H1 (cell line): ENCODE results near the gene REM1. TPM values are rescaled to one million over a fixed set of nuclear protein-coding genes. Genes with fewer than 3 reads are reported as not detected.

Experiments used
- CTCF ChIA-PET: fragments of 300-600 bp; sonication (Branson Sonifier 250); formaldehyde crosslinking; loops from one replicate; lab custom pipeline; 2021; ENCODE audit not compliant: partially characterized antibody; lab: Charles Lee
- POLR2A ChIA-PET: fragments of 300-600 bp; sonication (Branson Sonifier 250); formaldehyde crosslinking; loops from one replicate; lab custom pipeline; 2021; ENCODE audit warnings: inconsistent platforms; ENCODE audit not compliant: partially characterized antibody; lab: Charles Lee
- DNase-seq, 2 experiments: peaks; one replicate each; pipeline versions ENCODE4 v3.0.0 to v3.0.0-alpha.2; 2010 to 2022; ENCODE audit warnings: low spot score in 2 of 2, low read depth in 1 of 2, mixed read lengths in 1 of 2
- FAIRE-seq: peaks from 2 replicates; lab custom pipeline; 2011; peaks lifted over from hg19 to GRCh38; lab: Jason Lieb, UNC
- H2AFZ ChIP-seq: 2 replicates; pipeline ENCODE4 v1.8.1; 2012; ENCODE audit warnings: low read length, inconsistent platforms
- H2AK5ac ChIP-seq: 2 replicates; pipeline ENCODE4 v1.6.1; 2013; ENCODE audit warnings: low read depth, low read length
- H2BK120ac ChIP-seq: replicated peaks from 2 replicates; pipeline ENCODE3; 2013; ENCODE audit warnings: low read depth, low read length, inconsistent platforms
- H2BK12ac ChIP-seq: 2 replicates; pipeline ENCODE4 v1.6.1; 2013; ENCODE audit warnings: low read depth, low read length
- H2BK15ac ChIP-seq: 2 replicates; pipeline ENCODE4 v1.6.1; 2013; ENCODE audit warnings: low read length
- H2BK20ac ChIP-seq: 2 replicates; pipeline ENCODE4 v1.6.1; 2013; ENCODE audit warnings: low read length
- H2BK5ac ChIP-seq: 2 replicates; pipeline ENCODE4 v1.6.1; 2013; ENCODE audit warnings: low read depth, low read length
- H3K14ac ChIP-seq: 2 replicates; pipeline ENCODE4 v1.6.1; 2013; ENCODE audit warnings: inconsistent platforms; ENCODE audit not compliant: insufficient read length
- H3K18ac ChIP-seq: 2 replicates; pipeline ENCODE4 v1.6.1; 2013; ENCODE audit warnings: low read length; ENCODE audit errors: extremely low read depth
- H3K23ac ChIP-seq: 2 replicates; pipeline ENCODE4 v1.6.1; 2013; ENCODE audit warnings: inconsistent platforms; ENCODE audit not compliant: insufficient read length
- H3K23me2 ChIP-seq: 2 replicates; pipeline ENCODE4 v1.6.1; 2013; ENCODE audit warnings: low read depth, low read length
- H3K27ac ChIP-seq: 2 replicates; pipeline ENCODE4 v1.6.1; 2011; ENCODE audit warnings: low read depth, low read length, inconsistent platforms
- H3K27me3 ChIP-seq, 4 experiments: replicated peaks in 1 of 4; 1 replicate in 1 of 4; 2 replicates in 3 of 4; pipeline versions ENCODE4 v1.6.1 to v1.8.1; 2011 to 2013; ENCODE audit warnings: low read length in 3 of 4, mild to moderate bottlenecking in 3 of 4, inconsistent platforms in 2 of 4, mixed read lengths in 2 of 4, moderate library complexity in 1 of 4; ENCODE audit not compliant: control insufficient read depth in 3 of 4, insufficient read depth in 3 of 4; ENCODE audit errors: extremely low read depth in 1 of 4
- H3K36me3 ChIP-seq, 4 experiments: 2 replicates each; pipeline versions ENCODE4 v1.6.1 to v1.8.1; 2011 to 2013; ENCODE audit warnings: mild to moderate bottlenecking in 4 of 4, low read length in 3 of 4, moderate library complexity in 2 of 4, control low read depth in 1 of 4, inconsistent platforms in 1 of 4; ENCODE audit not compliant: insufficient read depth in 4 of 4, control insufficient read depth in 2 of 4
- H3K4ac ChIP-seq: replicated peaks from 2 replicates; pipeline ENCODE3; 2013; ENCODE audit warnings: low read length, low read depth, mixed read lengths, inconsistent platforms; ENCODE audit not compliant: insufficient read length
- H3K4me1 ChIP-seq, 4 experiments: replicated peaks in 1 of 4; 1 replicate in 1 of 4; 2 replicates in 3 of 4; pipeline versions ENCODE4 v1.6.1 to v1.8.1; 2011 to 2013; ENCODE audit warnings: low read length in 3 of 4, inconsistent platforms in 2 of 4, mixed read lengths in 1 of 4; ENCODE audit not compliant: insufficient read depth in 4 of 4, control insufficient read depth in 3 of 4
- H3K4me2 ChIP-seq, 2 experiments: 2 replicates each; pipeline versions ENCODE4 v1.6.1 to v1.8.1; 2011 to 2013; ENCODE audit warnings: low read depth in 2 of 2, low read length in 2 of 2, control low read depth in 1 of 2, inconsistent platforms in 1 of 2, mild to moderate bottlenecking in 1 of 2; ENCODE audit not compliant: insufficient read depth in 1 of 2
- H3K4me3 ChIP-seq, 4 experiments: fragments of 200-600, 300-600 bp in 1 of 4; sonication (generic), shearing (Covaris generic), sonication (Bioruptor Twin) in 1 of 4; 2 replicates each; pipeline versions ENCODE4 v1.5.1 to v1.8.1; 2011 to 2016; ENCODE audit warnings: low read length in 4 of 4, low read depth in 3 of 4, control low read depth in 2 of 4, inconsistent platforms in 2 of 4, mild to moderate bottlenecking in 2 of 4, mixed read lengths in 1 of 4, moderate library complexity in 1 of 4; ENCODE audit not compliant: insufficient read depth in 2 of 4; ENCODE audit errors: extremely low read depth in 1 of 4
- H3K56ac ChIP-seq: replicated peaks from 2 replicates; pipeline ENCODE3; 2013; ENCODE audit warnings: low read depth, mild to moderate bottlenecking, mixed read lengths, low read length, inconsistent platforms; ENCODE audit not compliant: insufficient read length
- H3K79me1 ChIP-seq: 2 replicates; pipeline ENCODE4 v1.6.1; 2013; ENCODE audit warnings: low read depth, low read length, control low read depth
- H3K79me2 ChIP-seq, 2 experiments: 2 replicates each; pipeline versions ENCODE4 v1.6.1 to v1.8.1; 2012 to 2013; ENCODE audit warnings: low read length in 2 of 2, mild to moderate bottlenecking in 2 of 2, inconsistent platforms in 1 of 2; ENCODE audit not compliant: insufficient read depth in 2 of 2, control insufficient read depth in 1 of 2
- H3K9ac ChIP-seq, 4 experiments: replicated peaks in 1 of 4; 1 replicate in 1 of 4; 2 replicates in 3 of 4; pipeline versions ENCODE4 v1.6.1 to v1.8.1; 2011 to 2013; ENCODE audit warnings: low read depth in 3 of 4, low read length in 3 of 4, control low read depth in 2 of 4, mild to moderate bottlenecking in 2 of 4, moderate library complexity in 2 of 4, inconsistent platforms in 1 of 4; ENCODE audit errors: extremely low read depth in 1 of 4
- H3K9me3 ChIP-seq, 2 experiments: 2 replicates each; pipeline versions ENCODE4 v1.6.1 to v1.8.1; 2012 to 2013; ENCODE audit warnings: mild to moderate bottlenecking in 2 of 2, moderate library complexity in 2 of 2, control low read depth in 1 of 2, inconsistent platforms in 1 of 2, low read depth in 1 of 2, low read length in 1 of 2, mixed read lengths in 1 of 2; ENCODE audit not compliant: insufficient read depth in 2 of 2
- H4K20me1 ChIP-seq, 2 experiments: replicated peaks in 1 of 2; 2 replicates each; pipeline versions ENCODE3 to v1.8.1; 2011 to 2013; ENCODE audit warnings: inconsistent platforms in 2 of 2, low read length in 2 of 2, mild to moderate bottlenecking in 1 of 2; ENCODE audit not compliant: insufficient read depth in 2 of 2, control insufficient read depth in 1 of 2
- H4K5ac ChIP-seq: 2 replicates; pipeline ENCODE4 v1.6.1; 2013; ENCODE audit warnings: low read length, low read depth, mixed read lengths, inconsistent platforms; ENCODE audit not compliant: insufficient read length
- H4K8ac ChIP-seq: 2 replicates; pipeline ENCODE4 v1.8.0; 2013; ENCODE audit warnings: mild to moderate bottlenecking, moderate library complexity, low read length, inconsistent platforms; ENCODE audit not compliant: insufficient read depth; ENCODE audit errors: extremely low read depth
- H4K91ac ChIP-seq: replicated peaks from 2 replicates; pipeline ENCODE3; 2013; ENCODE audit warnings: low read length, mixed read lengths, inconsistent platforms; ENCODE audit not compliant: insufficient read length
- CBX5 ChIP-seq: fragments of 300-800, 300-1000 bp; sonication (generic); IDR thresholded peaks from 2 replicates; pipeline ENCODE4 v1.7.1; 2016; ENCODE audit warnings: antibody characterized with exemption, low read length, low read depth
- KDM1A ChIP-seq: fragments of 200-600, 300-600 bp; sonication (generic); IDR thresholded peaks from 2 replicates; pipeline ENCODE4 v1.7.1; 2016; ENCODE audit warnings: mild to moderate bottlenecking, low read length, borderline replicate concordance
- MAFK ChIP-seq: IDR thresholded peaks from 2 replicates; pipeline ENCODE4 v1.6.1; 2012; ENCODE audit warnings: low read depth, mild to moderate bottlenecking, improper control_type of control experiment, low read length
- POLR2A ChIP-seq, 2 experiments: IDR thresholded peaks; 1 replicate in 1 of 2; 2 replicates in 1 of 2; pipeline ENCODE4 v1.6.1; 2011; ENCODE audit warnings: low read depth in 2 of 2, low read length in 2 of 2, mild to moderate bottlenecking in 2 of 2; ENCODE audit errors: control extremely low read depth in 1 of 2
- TAF7 ChIP-seq: optimal IDR thresholded peaks from 2 replicates; pipeline ENCODE3; 2011; ENCODE audit warnings: low read depth, mild to moderate bottlenecking, inconsistent platforms, low read length, moderate library complexity, borderline replicate concordance
- TEAD4 ChIP-seq: IDR thresholded peaks from 2 replicates; pipeline ENCODE4 v1.6.1; 2012; ENCODE audit warnings: low read depth, low read length, inconsistent platforms, mixed read lengths
- WGBS, 2 experiments: shearing (Covaris generic) in 1 of 2; methylation state at CpG; one replicate each; pipeline versions ENCODE4 v1.1.6 to v1.1.7; 2013 to 2015; ENCODE audit warnings: low lambda C conversion rate in 2 of 2, mixed read lengths in 2 of 2, inconsistent platforms in 1 of 2, low coverage in 1 of 2, missing lambda C conversion rate in 1 of 2; ENCODE audit not compliant: insufficient replicate concordance in 2 of 2, insufficient coverage in 1 of 2, insufficient read length in 1 of 2; ENCODE audit errors: extremely low coverage in 1 of 2, missing lambda C conversion rate in 1 of 2; 5-methylcytosine and 5-hydroxymethylcytosine counted together
- polyA plus RNA-seq, 7 experiments: library from polyadenylated mRNA; depleted of rRNA in 3 of 7; stranded (reverse) in 5 of 7; unstranded in 2 of 7; fragments of >200 nt in 5 of 7; fragments of 200-250 nt in 2 of 7; gene quantifications; 1 replicate in 5 of 7; 2 replicates in 1 of 7; 4 replicates in 1 of 7; pipeline versions ENCODE4 v1.2.1 to v1.2.3, GENCODE V29; 2011 to 2013; ENCODE audit warnings: missing spikeins in 2 of 7, mixed read lengths in 2 of 7
- total RNA-seq: library from RNA; stranded (reverse); fragmentation: NEBNext Ultra II Directional; extraction: Animal tissue kit (Norgen Biotek cat#: 25700); gene quantifications from 2 replicates; pipeline ENCODE4 v1.2.1, GENCODE V29; 2021
- TF ChIP-seq, protein P1 (sequence below): IDR thresholded peaks from 2 replicates; pipeline ENCODE4 v1.6.1; 2011; ENCODE audit warnings: low read depth, mild to moderate bottlenecking, low read length; ENCODE audit not compliant: insufficient read depth
- TF ChIP-seq, protein P2 (sequence below): IDR thresholded peaks from 2 replicates; pipeline ENCODE4 v1.6.1; 2012; ENCODE audit warnings: low read length, inconsistent platforms
- TF ChIP-seq, protein P3 (sequence below): IDR thresholded peaks from 2 replicates; pipeline ENCODE4 v1.6.1; 2012; ENCODE audit warnings: inconsistent platforms

The REM1 gene
- total and polyA plus RNA-seq, 2 of the 8 experiments (the other 6 are each of a cell fraction or from before 2014, with no cell fraction given), result 0.05 TPM; not detected in 1

DNA sequence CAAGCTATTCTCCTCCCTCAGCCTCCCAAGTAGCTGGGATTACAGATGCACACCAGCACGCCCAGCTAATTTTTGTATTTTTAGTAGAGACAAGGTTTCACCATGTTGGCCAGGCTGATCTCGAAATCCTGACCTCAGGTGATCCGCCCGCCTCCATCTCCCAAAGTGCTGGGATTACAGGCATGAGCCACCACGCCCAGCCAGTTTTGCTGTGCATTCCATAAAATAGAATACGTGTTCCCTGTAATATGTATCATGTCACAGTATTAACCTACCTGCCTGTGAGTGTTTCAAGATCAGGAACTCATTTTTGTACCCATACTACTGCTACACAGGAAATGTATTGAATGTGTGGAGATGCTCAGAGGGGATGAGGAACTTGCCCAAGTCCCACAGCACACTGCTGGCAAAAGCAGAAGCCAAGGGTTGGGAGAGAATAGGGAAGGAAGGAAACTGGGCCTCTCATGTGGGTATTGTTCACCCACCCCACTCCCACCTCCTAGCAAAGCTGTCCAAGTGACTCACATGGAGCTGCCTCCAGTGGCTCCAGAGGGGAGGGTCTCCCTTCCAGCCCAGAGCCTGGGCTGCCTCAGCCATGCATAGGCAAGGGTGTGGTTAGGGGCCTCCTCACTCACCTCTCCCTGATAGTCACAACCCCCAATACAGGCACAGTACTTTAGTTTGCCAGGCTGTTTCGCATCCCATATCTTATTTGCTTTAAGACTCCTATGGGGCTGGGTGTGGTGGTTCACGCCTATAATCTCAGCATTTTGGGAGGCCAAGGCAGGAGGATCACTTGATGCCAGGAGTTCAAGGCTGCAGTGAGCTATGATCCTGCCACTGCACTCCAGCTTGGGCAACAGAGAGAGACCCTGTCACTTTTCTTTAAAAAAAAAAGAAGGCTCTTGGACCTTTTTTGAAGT is 48.5 kb downstream of the REM1 start:
- no peak overlapping the region for H4K91ac ChIP-seq
- CTCF ChIA-PET, result interaction anchor here (0.6 to 4.2 kb wide), 4 partner anchors 23 to 89 kb away, joined by 3 to 17 read pairs (median 4); a partner anchor contains a TSS
- H4K5ac ChIP-seq, result no peak overlapping the region
- no peak overlapping the region for H2AFZ ChIP-seq
- POLR2A ChIA-PET, result interaction anchor here (1.0 kb wide), 1 partner anchor 15 kb away, joined by 4 read pairs; no protein-coding TSS in a partner anchor
- no peak overlapping the region for H2BK12ac ChIP-seq
- no peak overlapping the region for H3K18ac ChIP-seq
- H3K27ac ChIP-seq, result no peak overlapping the region
- H3K9ac ChIP-seq, result no peak overlapping the region
- no peak overlapping the region for H2BK15ac ChIP-seq
- H3K23me2 ChIP-seq, result no peaks in the 10 kb centered on the region
- H2AK5ac ChIP-seq, result no peak overlapping the region
- no peaks in the 10 kb centered on the region for H3K4me1 ChIP-seq
- H2BK20ac ChIP-seq, result no peak overlapping the region
- FAIRE-seq (no peak), DNase-seq (no peak)
- peaks cover 10 to 16% (median 13%) of the 10 kb centered on the region in 4 experiments; a peak in 7 of 8 replicates for H3K36me3 ChIP-seq
- no peak overlapping the region for H3K4me3 ChIP-seq
- H2BK5ac ChIP-seq, result no peak overlapping the region
- no peaks in the 10 kb centered on the region for H3K27me3 ChIP-seq
- H4K20me1 ChIP-seq, result peaks cover 6 to 15% of the 10 kb centered on the region in 2 experiments
- H3K9me3 ChIP-seq, result no peaks in the 10 kb centered on the region
- H3K56ac ChIP-seq, result no peak overlapping the region
- H3K14ac ChIP-seq, result no peak overlapping the region
- H3K23ac ChIP-seq, result no peak overlapping the region
- no peak overlapping the region for H2BK120ac ChIP-seq
- no peak overlapping the region for H4K8ac ChIP-seq
- H3K79me1 ChIP-seq, result peaks cover 3% of the 10 kb centered on the region
- peaks cover 0 to 37% of the 10 kb centered on the region in 2 experiments; a peak in 2 of 4 replicates for H3K79me2 ChIP-seq
- H3K4ac ChIP-seq, result no peak overlapping the region
- no peak overlapping the region for H3K4me2 ChIP-seq
- 92% methylated on average over 8 of the region's 8 CpGs; no CpG with 5 or more reads in 1 of the 2 experiments for WGBS, 2 experiments
- TF ChIP-seq, protein P1, sequence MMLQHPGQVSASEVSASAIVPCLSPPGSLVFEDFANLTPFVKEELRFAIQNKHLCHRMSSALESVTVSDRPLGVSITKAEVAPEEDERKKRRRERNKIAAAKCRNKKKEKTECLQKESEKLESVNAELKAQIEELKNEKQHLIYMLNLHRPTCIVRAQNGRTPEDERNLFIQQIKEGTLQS, result no peak
- TF ChIP-seq, protein P2, sequence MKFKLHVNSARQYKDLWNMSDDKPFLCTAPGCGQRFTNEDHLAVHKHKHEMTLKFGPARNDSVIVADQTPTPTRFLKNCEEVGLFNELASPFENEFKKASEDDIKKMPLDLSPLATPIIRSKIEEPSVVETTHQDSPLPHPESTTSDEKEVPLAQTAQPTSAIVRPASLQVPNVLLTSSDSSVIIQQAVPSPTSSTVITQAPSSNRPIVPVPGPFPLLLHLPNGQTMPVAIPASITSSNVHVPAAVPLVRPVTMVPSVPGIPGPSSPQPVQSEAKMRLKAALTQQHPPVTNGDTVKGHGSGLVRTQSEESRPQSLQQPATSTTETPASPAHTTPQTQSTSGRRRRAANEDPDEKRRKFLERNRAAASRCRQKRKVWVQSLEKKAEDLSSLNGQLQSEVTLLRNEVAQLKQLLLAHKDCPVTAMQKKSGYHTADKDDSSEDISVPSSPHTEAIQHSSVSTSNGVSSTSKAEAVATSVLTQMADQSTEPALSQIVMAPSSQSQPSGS, result no peak
- TF ChIP-seq TEAD4 (no peak), KDM1A (no peak), TAF7 (no peak), MAFK (no peak), CBX5 (no peak), POLR2A (IDR thresholded peaks at IDR 0.05; ENCODE audit: control extremely low read depth in 1 of 2, low read depth in 2 of 2, low read length in 2 of 2) (no peak)
- TF ChIP-seq, protein P3, sequence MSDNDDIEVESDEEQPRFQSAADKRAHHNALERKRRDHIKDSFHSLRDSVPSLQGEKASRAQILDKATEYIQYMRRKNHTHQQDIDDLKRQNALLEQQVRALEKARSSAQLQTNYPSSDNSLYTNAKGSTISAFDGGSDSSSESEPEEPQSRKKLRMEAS, result no peak
